IMR-90 (cell line): ENCODE results near the gene SPOUT1. TPM values are rescaled to one million over a fixed set of nuclear protein-coding genes. Genes with fewer than 3 reads are reported as not detected.

ENCODE experiments used
- BHLHE40 ChIP-seq: fragments of 150-350 bp; IDR thresholded peaks from 2 replicates; pipeline ENCODE4 v1.6.1; 2016; ENCODE audit warnings: mild to moderate bottlenecking, low read depth, low read length
- NFE2L2 ChIP-seq: fragments of 150-350 bp; IDR thresholded peaks from 2 replicates; pipeline ENCODE4 v1.6.1; 2016; ENCODE audit warnings: low read depth, mild to moderate bottlenecking, low read length
- POLR2A ChIP-seq: IDR thresholded peaks from 2 replicates; pipeline ENCODE4 v1.6.1; 2012; ENCODE audit warnings: mild to moderate bottlenecking, low read depth, low read length
- RCOR1 ChIP-seq: IDR thresholded peaks from 2 replicates; pipeline ENCODE4 v1.6.1; 2012; ENCODE audit warnings: mild to moderate bottlenecking, low read length, improper control_type of control experiment; ENCODE audit not compliant: insufficient replicate concordance
- polyA plus RNA-seq, 3 experiments: library from polyadenylated mRNA; depleted of rRNA; stranded (reverse); fragments of >200 nt; gene quantifications; 2 replicates each; pipeline ENCODE4 v1.2.3, GENCODE V29; 2012; ENCODE audit warnings: low replicate concordance in 1 of 3
- total RNA-seq: library from RNA; depleted of rRNA; stranded (reverse); fragments of >200 nt; gene quantifications from 2 replicates; pipeline ENCODE4 v1.2.3, GENCODE V29; 2012

The SPOUT1 gene
- total and polyA plus RNA-seq, 2 of the 4 experiments (the other 2 are of a cell fraction): 17.9 to 27.8 TPM

DNA sequence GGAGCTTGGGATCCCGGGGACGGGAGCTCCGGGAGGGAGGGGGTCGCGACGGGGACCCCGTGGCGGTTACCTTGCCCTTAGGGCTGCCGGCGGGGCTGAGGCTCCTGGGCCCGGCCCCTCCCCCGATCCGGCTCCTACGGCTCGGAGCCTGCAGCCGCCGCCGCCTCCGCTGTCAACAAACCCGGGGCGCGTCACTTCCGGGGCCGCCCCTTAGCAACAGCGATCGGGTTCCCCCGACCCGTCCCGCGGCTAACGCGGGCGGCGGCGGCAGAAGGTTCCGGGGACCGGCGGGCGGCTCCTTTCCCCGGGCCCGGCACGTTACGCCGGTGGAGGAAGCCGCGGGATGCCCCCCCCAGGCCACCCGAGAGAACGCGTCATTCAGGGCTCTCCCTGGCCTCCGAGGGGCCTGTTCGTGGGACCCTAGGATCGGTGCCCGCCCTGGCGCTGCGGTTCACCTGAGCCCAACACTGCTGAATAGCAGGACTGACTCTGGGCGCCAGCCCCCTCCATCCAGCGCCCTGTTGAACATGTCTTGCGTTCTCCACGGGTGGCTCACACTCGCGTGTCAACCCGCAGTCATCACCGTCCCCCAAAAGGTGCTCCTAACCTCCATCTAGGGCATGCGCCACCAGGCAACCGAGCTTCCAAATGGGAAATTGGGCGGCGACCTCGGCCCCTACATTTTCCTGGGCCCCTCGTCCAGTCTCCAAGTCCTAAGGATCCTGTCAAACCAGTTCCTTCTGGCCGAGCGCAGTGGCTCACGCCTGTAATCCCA lies 57.7 kb downstream of the SPOUT1 start, which contains the start of gene ZER1 (continued):
- TF ChIP-seq BHLHE40: peak; percentile 79
- TF ChIP-seq NFE2L2: no peak
- TF ChIP-seq POLR2A: peak; percentile 15; the same call in 1 of the 2 replicates
- no peak for TF ChIP-seq RCOR1
